Activated CD4-positive, alpha-beta T cell treated with anti-CD3 and anti-CD28 coated beads, Interleukin-2, amount 10 ng/mL, durations not matched to agents 7 days and 5 days (primary cell): Measurements from ENCODE around the gene MVD. TPM values are rescaled to one million over a fixed set of nuclear protein-coding genes. Genes with fewer than 3 reads are reported as not detected.

Experiments
- CTCF ChIA-PET: fragments of 350-600 bp; sonication (Branson Sonifier 250); formaldehyde crosslinking; loops from one replicate; lab custom pipeline; 2021; ENCODE audit warnings: antibody characterized with exemption; lab: Charles Lee
- POLR2A ChIA-PET: fragments of 350-600 bp; sonication (Branson Sonifier 250); formaldehyde crosslinking; loops from one replicate; lab custom pipeline; 2021; ENCODE audit warnings: antibody characterized with exemption; lab: Charles Lee
- DNase-seq: peaks from one replicate; pipeline ENCODE4 v3.0.0-alpha.2; 2020
- H3K27ac Mint-ChIP-seq: one replicate; pipeline ENCODE4 v1.8.0; 2021; ENCODE audit warnings: mild to moderate bottlenecking, moderate library complexity, mixed read lengths
- H3K27me3 Mint-ChIP-seq: one replicate; pipeline ENCODE4 v1.8.0; 2021; ENCODE audit warnings: mixed read lengths
- H3K36me3 Mint-ChIP-seq: one replicate; pipeline ENCODE4 v1.8.0; 2021; ENCODE audit warnings: low read depth, mixed read lengths
- H3K4me1 Mint-ChIP-seq: one replicate; pipeline ENCODE4 v1.8.0; 2021; ENCODE audit warnings: mixed read lengths
- H3K4me3 Mint-ChIP-seq: one replicate; pipeline ENCODE4 v1.8.0; 2021; ENCODE audit warnings: mild to moderate bottlenecking, moderate library complexity, mixed read lengths
- H3K9me3 Mint-ChIP-seq: one replicate; pipeline ENCODE4 v1.8.0; 2021; ENCODE audit warnings: mixed read lengths
- total RNA-seq, 2 experiments: library from RNA; stranded (reverse); gene quantifications; one replicate each; pipeline ENCODE4 v1.2.3, GENCODE V29; 2021

MVD gene
- total RNA-seq, 2 experiments from 2014 or later = 65.3 to 72.3 TPM

GRCh38 chr16:88630433-88630832, 32.5 kb downstream of the MVD start:
- Mint-ChIP-seq H3K4me1 (peaks cover 19% of the 10 kb centered on the region), H3K4me3 (no peak overlapping the region), H3K27me3 (no peaks in the 10 kb centered on the region), H3K36me3 (peaks cover 33% of the 10 kb centered on the region), H3K9me3 (no peaks in the 10 kb centered on the region), H3K27ac (no peak overlapping the region)
- no peak for DNase-seq
- ChIA-PET POLR2A (no interaction called here), CTCF (no interaction called here)

- CTCF ChIA-PET = interaction anchor here (1.3 to 1.4 kb wide), 3 partner anchors 8 to 51 kb away, joined by 3 to 5 read pairs (median 3); partner anchors contain the start of gene IL17C
- no peaks in the 10 kb centered on the region for H3K27me3 Mint-ChIP-seq
- no peak overlapping the region for H3K27ac Mint-ChIP-seq
- DNase-seq = no peak
- H3K36me3 Mint-ChIP-seq = peaks cover 33% of the 10 kb centered on the region
- H3K9me3 Mint-ChIP-seq = no peaks in the 10 kb centered on the region
- H3K4me1 Mint-ChIP-seq = peaks cover 17% of the 10 kb centered on the region
- H3K4me3 Mint-ChIP-seq = no peak overlapping the region
- POLR2A ChIA-PET = no interaction called here
Measured at GRCh38 chr16:88629835-88630234, 33.1 kb downstream of the MVD start.

- H3K27me3 Mint-ChIP-seq = no peaks in the 10 kb centered on the region
- peaks cover 13% of the 10 kb centered on the region for H3K4me1 Mint-ChIP-seq
- H3K36me3 Mint-ChIP-seq = peaks cover 36% of the 10 kb centered on the region
- H3K27ac Mint-ChIP-seq = no peak overlapping the region
- no peak for DNase-seq
- ChIA-PET CTCF (interaction anchor here (1.3 to 1.4 kb wide), 3 partner anchors 9 to 52 kb away, joined by 3 to 5 read pairs (median 3); partner anchors contain the start of gene IL17C), POLR2A (no interaction called here)
- H3K9me3 Mint-ChIP-seq = no peaks in the 10 kb centered on the region
- H3K4me3 Mint-ChIP-seq = no peak overlapping the region
Measured at GRCh38 chr16:88628512-88628974, 34.3 kb downstream of the MVD start.

- Mint-ChIP-seq H3K4me1 (peaks cover 7% of the 10 kb centered on the region), H3K9me3 (no peaks in the 10 kb centered on the region), H3K27ac (peak overlapping the region; percentile 54), H3K27me3 (no peaks in the 10 kb centered on the region), H3K4me3 (no peak overlapping the region), H3K36me3 (peaks cover 44% of the 10 kb centered on the region)
- no peak for DNase-seq
- ChIA-PET POLR2A (no interaction called here), CTCF (interaction anchor here (1.0 to 1.6 kb wide), 2 partner anchors 15 to 18 kb away, joined by 3 to 4 read pairs; no protein-coding TSS in a partner anchor)
Measured at GRCh38 chr16:88627531-88628411, 35.1 kb downstream of the MVD start.

- Mint-ChIP-seq H3K4me3 (no peak overlapping the region), H3K27me3 (no peaks in the 10 kb centered on the region), H3K27ac (peak overlapping the region; percentile 13), H3K36me3 (peaks cover 42% of the 10 kb centered on the region), H3K9me3 (no peaks in the 10 kb centered on the region), H3K4me1 (peaks cover 4% of the 10 kb centered on the region)
- DNase-seq = no peak
- POLR2A ChIA-PET = no interaction called here
- CTCF ChIA-PET = interaction anchor here (1.2 to 1.6 kb wide), 3 partner anchors 9 to 37 kb away, joined by 3 to 5 read pairs (median 3); no protein-coding TSS in a partner anchor
Measured at GRCh38 chr16:88626646-88627045, 36.2 kb downstream of the MVD start.

GRCh38 chr16:88624977-88625576, 37.8 kb downstream of the MVD start:
- Mint-ChIP-seq H3K9me3 (no peaks in the 10 kb centered on the region), H3K27me3 (no peaks in the 10 kb centered on the region), H3K27ac (no peak overlapping the region), H3K4me3 (no peak overlapping the region), H3K36me3 (peaks cover 37% of the 10 kb centered on the region), H3K4me1 (peaks cover 12% of the 10 kb centered on the region)
- DNase-seq = no peak
- CTCF ChIA-PET = interaction anchor here (0.6 to 1.2 kb wide), 3 partner anchors 8 to 137 kb away, joined by 3 to 5 read pairs (median 3); no protein-coding TSS in a partner anchor
- POLR2A ChIA-PET = no interaction called here

- POLR2A ChIA-PET = no interaction called here
- Mint-ChIP-seq H3K27me3 (no peaks in the 10 kb centered on the region), H3K27ac (no peak overlapping the region), H3K4me1 (peaks cover 18% of the 10 kb centered on the region), H3K36me3 (peaks cover 36% of the 10 kb centered on the region), H3K9me3 (no peaks in the 10 kb centered on the region), H3K4me3 (no peak overlapping the region)
- DNase-seq = no peak
- CTCF ChIA-PET = no interaction called here
Measured at GRCh38 chr16:88624481-88624880, 38.4 kb downstream of the MVD start.

- H3K4me3 Mint-ChIP-seq = no peak overlapping the region
- POLR2A ChIA-PET = no interaction called here
- H3K36me3 Mint-ChIP-seq = peaks cover 36% of the 10 kb centered on the region
- H3K27ac Mint-ChIP-seq = no peak overlapping the region
- no peaks in the 10 kb centered on the region for H3K9me3 Mint-ChIP-seq
- H3K4me1 Mint-ChIP-seq = peaks cover 24% of the 10 kb centered on the region
- CTCF ChIA-PET = no interaction called here
- no peak for DNase-seq
- no peaks in the 10 kb centered on the region for H3K27me3 Mint-ChIP-seq
Measured at GRCh38 chr16:88623858-88624257, 39.0 kb downstream of the MVD start.

- Mint-ChIP-seq H3K27ac (no peak overlapping the region), H3K27me3 (no peaks in the 10 kb centered on the region), H3K36me3 (peaks cover 29% of the 10 kb centered on the region), H3K4me1 (peaks cover 31% of the 10 kb centered on the region), H3K4me3 (no peak overlapping the region), H3K9me3 (no peaks in the 10 kb centered on the region)
- no peak for DNase-seq
- ChIA-PET CTCF (no interaction called here), POLR2A (no interaction called here)
Measured at GRCh38 chr16:88622866-88623265, 40.0 kb downstream of the MVD start.

- Mint-ChIP-seq H3K36me3 (peaks cover 22% of the 10 kb centered on the region), H3K4me3 (no peak overlapping the region), H3K4me1 (peaks cover 31% of the 10 kb centered on the region), H3K27ac (no peak overlapping the region), H3K9me3 (no peaks in the 10 kb centered on the region), H3K27me3 (no peaks in the 10 kb centered on the region)
- CTCF ChIA-PET = no interaction called here
- DNase-seq = no peak
- POLR2A ChIA-PET = no interaction called here
Measured at GRCh38 chr16:88622125-88622524, 40.8 kb downstream of the MVD start.

GRCh38 chr16:88619859-88620815, 42.8 kb downstream of the MVD start:
- H3K9me3 Mint-ChIP-seq = no peaks in the 10 kb centered on the region
- DNase-seq = peak; percentile 77
- H3K4me1 Mint-ChIP-seq = peaks cover 30% of the 10 kb centered on the region
- peaks cover 16% of the 10 kb centered on the region for H3K36me3 Mint-ChIP-seq
- H3K4me3 Mint-ChIP-seq = peak overlapping the region; percentile 47
- ChIA-PET POLR2A (no interaction called here), CTCF (interaction anchor here (0.5 to 1.9 kb wide), 7 partner anchors 9 to 1001 kb away, joined by 3 to 5 read pairs (median 5); no protein-coding TSS in a partner anchor)
- peak overlapping the region; percentile 88 for H3K27ac Mint-ChIP-seq
- H3K27me3 Mint-ChIP-seq = no peaks in the 10 kb centered on the region
